Neural cell (in vitro differentiated cells): ENCODE data around the gene CC2D1A.

ENCODE experiments used
- EP300 ChIP-seq: fragments of 450-650 bp; conservative IDR thresholded peaks from 2 replicates; pipeline ENCODE4 v1.6.1; 2014; ENCODE audit warnings: antibody characterized with exemption, mild to moderate bottlenecking, moderate library complexity; ENCODE audit not compliant: poor library complexity, severe bottlenecking
- EZH2 ChIP-seq: fragments of 200-600, 300-800 bp; shearing (Covaris generic), sonication (generic); IDR thresholded peaks from 2 replicates; pipeline ENCODE4 v1.6.1; 2014; ENCODE audit warnings: antibody characterized with exemption, low read length, borderline replicate concordance, mild to moderate bottlenecking; ENCODE audit not compliant: insufficient read depth, poor library complexity, severe bottlenecking
- POLR2AphosphoS5 ChIP-seq: IDR thresholded peaks from 2 replicates; pipeline ENCODE4 v1.6.1; 2012
- TF ChIP-seq, protein P1 (sequence below): fragments of 450-650 bp; IDR thresholded peaks from 2 replicates; pipeline ENCODE4 v1.5.1; 2014; ENCODE audit warnings: antibody characterized with exemption, mild to moderate bottlenecking, moderate library complexity; ENCODE audit not compliant: poor library complexity, severe bottlenecking
- TF ChIP-seq, protein P2 (sequence below): IDR thresholded peaks from 2 replicates; pipeline ENCODE4 v1.6.1; 2012; ENCODE audit warnings: borderline replicate concordance

DNA sequence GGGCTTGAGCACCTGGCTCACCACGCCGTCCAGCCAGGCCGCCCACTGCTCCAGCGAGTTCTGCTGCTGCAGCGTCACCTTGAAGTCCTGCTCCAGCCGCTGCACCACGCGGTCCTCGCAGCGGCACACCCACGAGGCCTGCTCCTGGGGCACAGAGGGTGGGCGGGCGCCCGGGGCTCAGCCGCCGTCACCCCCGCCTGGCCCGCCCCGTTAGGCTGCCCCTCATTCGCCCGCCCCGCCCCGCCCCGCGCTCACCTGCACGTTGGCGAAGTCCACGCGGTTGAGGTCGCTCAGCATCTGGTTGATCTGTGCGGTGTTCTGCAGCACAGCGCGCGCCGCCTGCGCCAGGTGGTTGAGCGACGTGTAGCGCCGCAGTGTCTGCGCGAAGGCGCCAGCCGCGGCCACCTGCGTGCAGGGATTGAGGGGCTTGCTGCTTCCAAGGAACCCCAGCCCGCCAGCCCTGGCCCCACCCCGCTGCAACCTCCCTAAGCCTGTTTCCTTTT is 57.7 kb downstream of the CC2D1A start:
- TF ChIP-seq POLR2AphosphoS5 (peak; percentile 10), EZH2 (no peak), EP300 (no peak)
- TF ChIP-seq, protein P1, sequence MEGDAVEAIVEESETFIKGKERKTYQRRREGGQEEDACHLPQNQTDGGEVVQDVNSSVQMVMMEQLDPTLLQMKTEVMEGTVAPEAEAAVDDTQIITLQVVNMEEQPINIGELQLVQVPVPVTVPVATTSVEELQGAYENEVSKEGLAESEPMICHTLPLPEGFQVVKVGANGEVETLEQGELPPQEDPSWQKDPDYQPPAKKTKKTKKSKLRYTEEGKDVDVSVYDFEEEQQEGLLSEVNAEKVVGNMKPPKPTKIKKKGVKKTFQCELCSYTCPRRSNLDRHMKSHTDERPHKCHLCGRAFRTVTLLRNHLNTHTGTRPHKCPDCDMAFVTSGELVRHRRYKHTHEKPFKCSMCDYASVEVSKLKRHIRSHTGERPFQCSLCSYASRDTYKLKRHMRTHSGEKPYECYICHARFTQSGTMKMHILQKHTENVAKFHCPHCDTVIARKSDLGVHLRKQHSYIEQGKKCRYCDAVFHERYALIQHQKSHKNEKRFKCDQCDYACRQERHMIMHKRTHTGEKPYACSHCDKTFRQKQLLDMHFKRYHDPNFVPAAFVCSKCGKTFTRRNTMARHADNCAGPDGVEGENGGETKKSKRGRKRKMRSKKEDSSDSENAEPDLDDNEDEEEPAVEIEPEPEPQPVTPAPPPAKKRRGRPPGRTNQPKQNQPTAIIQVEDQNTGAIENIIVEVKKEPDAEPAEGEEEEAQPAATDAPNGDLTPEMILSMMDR, result no peak
- TF ChIP-seq, protein P2, sequence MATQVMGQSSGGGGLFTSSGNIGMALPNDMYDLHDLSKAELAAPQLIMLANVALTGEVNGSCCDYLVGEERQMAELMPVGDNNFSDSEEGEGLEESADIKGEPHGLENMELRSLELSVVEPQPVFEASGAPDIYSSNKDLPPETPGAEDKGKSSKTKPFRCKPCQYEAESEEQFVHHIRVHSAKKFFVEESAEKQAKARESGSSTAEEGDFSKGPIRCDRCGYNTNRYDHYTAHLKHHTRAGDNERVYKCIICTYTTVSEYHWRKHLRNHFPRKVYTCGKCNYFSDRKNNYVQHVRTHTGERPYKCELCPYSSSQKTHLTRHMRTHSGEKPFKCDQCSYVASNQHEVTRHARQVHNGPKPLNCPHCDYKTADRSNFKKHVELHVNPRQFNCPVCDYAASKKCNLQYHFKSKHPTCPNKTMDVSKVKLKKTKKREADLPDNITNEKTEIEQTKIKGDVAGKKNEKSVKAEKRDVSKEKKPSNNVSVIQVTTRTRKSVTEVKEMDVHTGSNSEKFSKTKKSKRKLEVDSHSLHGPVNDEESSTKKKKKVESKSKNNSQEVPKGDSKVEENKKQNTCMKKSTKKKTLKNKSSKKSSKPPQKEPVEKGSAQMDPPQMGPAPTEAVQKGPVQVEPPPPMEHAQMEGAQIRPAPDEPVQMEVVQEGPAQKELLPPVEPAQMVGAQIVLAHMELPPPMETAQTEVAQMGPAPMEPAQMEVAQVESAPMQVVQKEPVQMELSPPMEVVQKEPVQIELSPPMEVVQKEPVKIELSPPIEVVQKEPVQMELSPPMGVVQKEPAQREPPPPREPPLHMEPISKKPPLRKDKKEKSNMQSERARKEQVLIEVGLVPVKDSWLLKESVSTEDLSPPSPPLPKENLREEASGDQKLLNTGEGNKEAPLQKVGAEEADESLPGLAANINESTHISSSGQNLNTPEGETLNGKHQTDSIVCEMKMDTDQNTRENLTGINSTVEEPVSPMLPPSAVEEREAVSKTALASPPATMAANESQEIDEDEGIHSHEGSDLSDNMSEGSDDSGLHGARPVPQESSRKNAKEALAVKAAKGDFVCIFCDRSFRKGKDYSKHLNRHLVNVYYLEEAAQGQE, result no peak
